ENCODE results near the gene HOXA3. TPM values are rescaled to one million over a fixed set of nuclear protein-coding genes. Genes with fewer than 3 reads are reported as not detected.

Gene HOXA3
- total RNA-seq, 1 donor from 2014 or later, result not detected

DNA sequence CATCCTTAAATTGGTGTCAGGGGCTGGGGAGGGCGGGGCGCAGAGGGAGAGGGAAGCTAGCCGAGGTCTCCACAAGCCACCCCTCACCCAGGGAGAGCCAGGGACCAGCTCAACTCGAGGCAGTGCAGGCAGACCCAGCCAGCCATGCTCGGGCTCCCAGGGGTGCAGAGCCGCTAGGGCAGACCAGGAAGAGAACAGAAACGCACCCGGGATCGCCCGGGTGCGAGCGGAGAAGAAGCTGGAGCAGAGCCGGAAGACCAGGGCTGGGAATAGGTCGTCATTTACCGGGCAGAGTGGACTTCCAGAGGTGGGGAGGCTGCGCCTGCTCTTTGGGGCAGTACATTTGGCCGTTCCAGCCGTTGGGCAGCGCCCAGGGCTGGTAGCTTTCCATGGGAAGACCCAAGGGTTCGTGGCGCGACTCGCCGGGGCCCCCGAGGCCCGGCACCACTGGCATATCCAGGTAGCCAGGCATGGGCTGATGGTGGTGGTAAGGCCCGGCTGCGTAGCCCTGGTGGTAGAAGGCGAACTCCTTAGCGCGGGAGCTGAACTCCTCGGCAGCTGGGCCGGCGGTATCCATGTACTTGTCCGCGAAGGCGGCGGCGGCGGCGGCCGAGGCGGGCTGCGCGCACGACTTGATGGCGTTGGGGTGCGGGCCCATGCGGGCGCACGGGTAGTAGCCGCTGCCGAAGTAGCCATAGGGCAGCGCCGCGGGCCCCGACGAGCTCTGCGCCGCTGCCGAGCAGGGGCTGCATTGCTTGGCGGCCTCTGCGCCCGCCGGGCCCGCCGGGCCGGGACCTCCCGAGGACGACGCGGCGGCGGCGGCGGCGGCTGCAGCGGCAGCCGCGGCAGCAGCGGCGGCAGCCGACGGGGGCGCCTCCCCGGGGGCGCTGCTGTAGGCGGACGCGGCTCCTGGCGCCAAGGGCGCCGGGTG is 46.8 kb upstream of the HOXA3 start:
- peaks cover 20% of the 10 kb centered on the region for H3K9me3 Mint-ChIP-seq (ENCODE audit: unreplicated experiment)
- peak overlapping the region; percentile 46 for H3K4me3 Mint-ChIP-seq (ENCODE audit: unreplicated experiment)
- H3K27ac Mint-ChIP-seq (ENCODE audit: unreplicated experiment), result no peak overlapping the region
- peak; percentile 46 for DNase-seq
- H3K4me1 Mint-ChIP-seq (ENCODE audit: low read depth, unreplicated experiment), result no peaks in the 10 kb centered on the region
- no peaks in the 10 kb centered on the region for H3K36me3 Mint-ChIP-seq (ENCODE audit: unreplicated experiment)
- H3K27me3 Mint-ChIP-seq (ENCODE audit: unreplicated experiment), result peaks cover 50% of the 10 kb centered on the region
- TF ChIP-seq, protein P1, sequence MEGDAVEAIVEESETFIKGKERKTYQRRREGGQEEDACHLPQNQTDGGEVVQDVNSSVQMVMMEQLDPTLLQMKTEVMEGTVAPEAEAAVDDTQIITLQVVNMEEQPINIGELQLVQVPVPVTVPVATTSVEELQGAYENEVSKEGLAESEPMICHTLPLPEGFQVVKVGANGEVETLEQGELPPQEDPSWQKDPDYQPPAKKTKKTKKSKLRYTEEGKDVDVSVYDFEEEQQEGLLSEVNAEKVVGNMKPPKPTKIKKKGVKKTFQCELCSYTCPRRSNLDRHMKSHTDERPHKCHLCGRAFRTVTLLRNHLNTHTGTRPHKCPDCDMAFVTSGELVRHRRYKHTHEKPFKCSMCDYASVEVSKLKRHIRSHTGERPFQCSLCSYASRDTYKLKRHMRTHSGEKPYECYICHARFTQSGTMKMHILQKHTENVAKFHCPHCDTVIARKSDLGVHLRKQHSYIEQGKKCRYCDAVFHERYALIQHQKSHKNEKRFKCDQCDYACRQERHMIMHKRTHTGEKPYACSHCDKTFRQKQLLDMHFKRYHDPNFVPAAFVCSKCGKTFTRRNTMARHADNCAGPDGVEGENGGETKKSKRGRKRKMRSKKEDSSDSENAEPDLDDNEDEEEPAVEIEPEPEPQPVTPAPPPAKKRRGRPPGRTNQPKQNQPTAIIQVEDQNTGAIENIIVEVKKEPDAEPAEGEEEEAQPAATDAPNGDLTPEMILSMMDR (IDR thresholded peaks at IDR 0.05; ENCODE audit: partially characterized antibody, unreplicated experiment), result no peak

DNA sequence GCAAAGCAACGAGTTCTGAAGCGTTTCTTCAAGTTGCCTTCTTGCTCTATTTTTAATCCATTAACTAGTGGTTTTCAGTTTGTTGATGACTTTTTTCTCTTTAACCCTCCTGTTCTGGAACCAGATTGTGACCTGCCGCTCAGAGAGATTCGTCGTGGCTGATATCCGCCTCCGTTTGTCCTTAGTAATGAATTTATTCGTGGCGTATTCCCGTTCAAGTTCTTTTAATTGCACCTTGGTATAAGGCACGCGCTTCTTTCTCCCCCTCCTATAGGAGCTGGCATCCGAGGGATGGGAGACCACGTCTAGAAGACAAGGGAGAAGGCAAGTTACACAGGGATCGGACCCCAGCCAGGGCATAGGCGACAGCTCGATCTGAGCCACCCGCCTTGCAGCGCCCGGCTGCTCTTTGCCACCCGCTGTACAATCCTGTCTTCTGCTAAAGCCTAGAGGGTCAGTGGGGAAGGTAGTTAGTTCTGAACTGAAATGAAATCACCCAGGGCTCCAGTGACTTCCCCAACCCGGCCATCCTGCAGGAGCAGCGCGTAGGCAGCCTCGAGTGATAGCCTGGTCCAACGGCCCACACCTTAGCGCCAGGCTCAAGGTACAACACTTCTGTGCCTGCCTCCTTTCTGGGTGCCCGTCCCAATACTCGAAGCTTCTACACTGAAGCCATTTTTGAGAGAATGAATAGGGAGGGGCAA is 45.9 kb upstream of the HOXA3 start:
- Mint-ChIP-seq H3K36me3 (ENCODE audit: unreplicated experiment) (no peaks in the 10 kb centered on the region), H3K27ac (ENCODE audit: unreplicated experiment) (no peak overlapping the region), H3K4me1 (ENCODE audit: low read depth, unreplicated experiment) (no peaks in the 10 kb centered on the region), H3K27me3 (ENCODE audit: unreplicated experiment) (peaks cover 49% of the 10 kb centered on the region), H3K9me3 (ENCODE audit: unreplicated experiment) (peaks cover 18% of the 10 kb centered on the region), H3K4me3 (ENCODE audit: unreplicated experiment) (no peak overlapping the region)
- TF ChIP-seq, protein P1 (IDR thresholded peaks at IDR 0.05; ENCODE audit: partially characterized antibody, unreplicated experiment), result no peak
- DNase-seq, result no peak

DNA sequence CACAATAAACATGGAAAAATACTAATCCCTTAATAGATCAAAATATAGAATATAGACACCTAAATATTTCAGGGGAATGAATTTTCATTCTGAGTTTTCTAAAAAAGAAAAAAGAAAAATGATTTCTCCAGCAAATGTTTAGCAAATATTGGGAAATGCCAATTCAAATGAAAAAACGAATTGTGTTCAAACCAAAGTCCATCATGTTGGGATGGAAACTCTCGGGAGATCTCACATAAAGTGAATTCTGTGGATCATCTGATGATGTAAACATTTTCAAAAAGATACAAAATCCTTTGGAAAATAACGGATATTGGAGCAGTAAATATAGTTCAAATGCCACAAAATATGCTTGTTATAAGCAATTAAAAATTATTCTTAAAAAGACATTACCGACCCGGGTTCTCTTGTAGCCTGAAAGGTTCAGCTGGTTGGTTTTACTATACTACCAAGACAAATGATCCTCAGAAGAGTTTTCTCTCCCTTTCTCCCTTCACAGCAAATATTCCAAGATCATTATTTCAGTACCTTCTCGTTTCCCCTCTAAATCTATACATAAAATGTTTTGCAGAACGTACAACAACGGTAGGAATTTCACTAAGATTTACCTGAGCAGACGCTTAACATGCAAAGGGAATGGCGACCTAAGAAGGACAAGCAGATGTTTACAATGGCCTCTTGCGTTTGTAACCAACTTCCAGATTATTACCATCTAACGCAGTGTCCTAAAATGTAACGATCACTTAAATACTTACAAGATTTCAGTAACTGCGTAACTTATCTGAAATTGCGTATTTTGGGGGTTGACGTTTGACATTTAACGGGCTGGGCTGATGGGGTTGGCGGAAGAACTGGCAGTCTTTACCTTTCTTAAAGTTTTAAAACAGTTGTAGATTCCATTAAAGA is 45.0 kb upstream of the HOXA3 start:
- peaks cover 42% of the 10 kb centered on the region for H3K27me3 Mint-ChIP-seq (ENCODE audit: unreplicated experiment)
- DNase-seq, result no peak
- H3K9me3 Mint-ChIP-seq (ENCODE audit: unreplicated experiment), result peaks cover 20% of the 10 kb centered on the region
- H3K27ac Mint-ChIP-seq (ENCODE audit: unreplicated experiment), result no peak overlapping the region
- H3K4me3 Mint-ChIP-seq (ENCODE audit: unreplicated experiment), result no peak overlapping the region
- TF ChIP-seq, protein P1 (IDR thresholded peaks at IDR 0.05; ENCODE audit: partially characterized antibody, unreplicated experiment), result no peak
- no peaks in the 10 kb centered on the region for H3K4me1 Mint-ChIP-seq (ENCODE audit: low read depth, unreplicated experiment)
- no peaks in the 10 kb centered on the region for H3K36me3 Mint-ChIP-seq (ENCODE audit: unreplicated experiment)

DNA sequence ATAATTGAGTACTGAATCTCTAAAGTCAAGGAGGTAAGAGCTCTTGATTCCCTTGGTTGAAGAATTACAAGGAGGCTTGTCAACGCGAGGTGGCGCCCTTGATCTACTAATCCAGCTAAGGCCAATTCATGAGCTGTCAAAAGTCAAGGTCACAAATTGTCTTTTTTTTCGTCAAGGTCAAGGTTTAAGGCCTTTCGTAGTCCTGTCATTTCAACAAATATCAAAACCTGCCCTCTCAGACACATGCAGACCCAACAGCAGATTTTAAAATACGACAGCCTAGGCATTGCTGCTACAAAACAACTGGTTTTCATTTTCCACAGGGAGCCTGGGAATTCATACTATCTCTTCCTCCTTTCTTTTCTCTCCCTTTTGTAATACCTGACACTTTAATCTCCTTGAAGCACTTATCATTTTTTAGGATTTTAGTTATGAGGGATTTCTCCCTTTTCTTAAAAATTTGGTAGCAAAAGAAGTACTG is 43.9 kb upstream of the HOXA3 start:
- Mint-ChIP-seq H3K27me3 (ENCODE audit: unreplicated experiment) (peaks cover 37% of the 10 kb centered on the region), H3K4me1 (ENCODE audit: low read depth, unreplicated experiment) (no peaks in the 10 kb centered on the region), H3K4me3 (ENCODE audit: unreplicated experiment) (no peak overlapping the region), H3K9me3 (ENCODE audit: unreplicated experiment) (peaks cover 13% of the 10 kb centered on the region), H3K27ac (ENCODE audit: unreplicated experiment) (no peak overlapping the region), H3K36me3 (ENCODE audit: unreplicated experiment) (no peaks in the 10 kb centered on the region)
- peak; percentile 89 for DNase-seq
- TF ChIP-seq, protein P1 (IDR thresholded peaks at IDR 0.05; ENCODE audit: partially characterized antibody, unreplicated experiment), result peak; percentile 78
